SK-N-SH (cell line): ENCODE measurements around the gene STAT1.

Experiments
- CHD2 ChIP-seq: fragments of 150-350 bp; IDR thresholded peaks from 2 replicates; pipeline ENCODE4 v1.6.1; 2018; ENCODE audit warnings: low read length; ENCODE audit not compliant: partially characterized antibody
- CTCF ChIP-seq: fragments of 200-600 bp; sonication (generic); IDR thresholded peaks from 2 replicates; pipeline ENCODE4 v1.6.1; 2017; ENCODE audit warnings: antibody characterized with exemption, mild to moderate bottlenecking, moderate library complexity
- EP300 ChIP-seq, 2 experiments: IDR thresholded peaks; 2 replicates each; pipeline versions ENCODE4 v1.4.0 to v1.6.1; 2012; ENCODE audit warnings: borderline replicate concordance in 1 of 2, low read depth in 1 of 2, low read length in 1 of 2
- JUND ChIP-seq: IDR thresholded peaks from 2 replicates; pipeline ENCODE4 v1.4.0; 2012
- NRF1 ChIP-seq: IDR thresholded peaks from 2 replicates; pipeline ENCODE4 v1.6.1; 2012; ENCODE audit warnings: low read depth, mild to moderate bottlenecking, low read length
- POLR2AphosphoS5 ChIP-seq: IDR thresholded peaks from 2 replicates; pipeline ENCODE4 v1.6.1; 2012; ENCODE audit warnings: low read depth, low read length
- RAD21 ChIP-seq: IDR thresholded peaks from 2 replicates; pipeline ENCODE4 v1.6.1; 2012; ENCODE audit warnings: mild to moderate bottlenecking, low read length
- SMC3 ChIP-seq: IDR thresholded peaks from 2 replicates; pipeline ENCODE4 v1.6.1; 2012; ENCODE audit warnings: low read depth, low read length, improper control_type of control experiment
- USF1 ChIP-seq: IDR thresholded peaks from 2 replicates; pipeline ENCODE4 v1.4.0; 2012; ENCODE audit warnings: low read depth, borderline replicate concordance
- TF ChIP-seq, protein P1 (sequence below): IDR thresholded peaks from 2 replicates; pipeline ENCODE4 v1.6.1; 2012; ENCODE audit warnings: mild to moderate bottlenecking, low read depth, low read length, moderate library complexity

- TF ChIP-seq SMC3 (no peak), CTCF (no peak), EP300 (IDR thresholded peaks at IDR 0.05; ENCODE audit: borderline replicate concordance in 1 of 2, low read depth in 1 of 2, low read length in 1 of 2) (no peak), POLR2AphosphoS5 (no peak), JUND (no peak), USF1 (no peak), CHD2 (no peak), NRF1 (no peak), RAD21 (no peak)
- TF ChIP-seq, protein P1, sequence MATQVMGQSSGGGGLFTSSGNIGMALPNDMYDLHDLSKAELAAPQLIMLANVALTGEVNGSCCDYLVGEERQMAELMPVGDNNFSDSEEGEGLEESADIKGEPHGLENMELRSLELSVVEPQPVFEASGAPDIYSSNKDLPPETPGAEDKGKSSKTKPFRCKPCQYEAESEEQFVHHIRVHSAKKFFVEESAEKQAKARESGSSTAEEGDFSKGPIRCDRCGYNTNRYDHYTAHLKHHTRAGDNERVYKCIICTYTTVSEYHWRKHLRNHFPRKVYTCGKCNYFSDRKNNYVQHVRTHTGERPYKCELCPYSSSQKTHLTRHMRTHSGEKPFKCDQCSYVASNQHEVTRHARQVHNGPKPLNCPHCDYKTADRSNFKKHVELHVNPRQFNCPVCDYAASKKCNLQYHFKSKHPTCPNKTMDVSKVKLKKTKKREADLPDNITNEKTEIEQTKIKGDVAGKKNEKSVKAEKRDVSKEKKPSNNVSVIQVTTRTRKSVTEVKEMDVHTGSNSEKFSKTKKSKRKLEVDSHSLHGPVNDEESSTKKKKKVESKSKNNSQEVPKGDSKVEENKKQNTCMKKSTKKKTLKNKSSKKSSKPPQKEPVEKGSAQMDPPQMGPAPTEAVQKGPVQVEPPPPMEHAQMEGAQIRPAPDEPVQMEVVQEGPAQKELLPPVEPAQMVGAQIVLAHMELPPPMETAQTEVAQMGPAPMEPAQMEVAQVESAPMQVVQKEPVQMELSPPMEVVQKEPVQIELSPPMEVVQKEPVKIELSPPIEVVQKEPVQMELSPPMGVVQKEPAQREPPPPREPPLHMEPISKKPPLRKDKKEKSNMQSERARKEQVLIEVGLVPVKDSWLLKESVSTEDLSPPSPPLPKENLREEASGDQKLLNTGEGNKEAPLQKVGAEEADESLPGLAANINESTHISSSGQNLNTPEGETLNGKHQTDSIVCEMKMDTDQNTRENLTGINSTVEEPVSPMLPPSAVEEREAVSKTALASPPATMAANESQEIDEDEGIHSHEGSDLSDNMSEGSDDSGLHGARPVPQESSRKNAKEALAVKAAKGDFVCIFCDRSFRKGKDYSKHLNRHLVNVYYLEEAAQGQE, result no peak
Measured at GRCh38 chr2:190999058-190999457, 14.9 kb downstream of the STAT1 start.
